K562 (cell line): ENCODE data around the gene NCOA1. TPM values are rescaled to one million over a fixed set of nuclear protein-coding genes. Genes with fewer than 3 reads are reported as not detected.

Experiments
- ATAC-seq: fragments of 200-7000 bp; cut with Tn5 transposase; 3 replicates; pipeline ENCODE4 v1.9.1; 2020; ENCODE audit warnings: moderate library complexity
- BruUV-seq: library from RNA; stranded (reverse); fragments of 400-500 nt; replicated peaks from 2 replicates; lab custom pipeline; 2021; lab: Mats Ljungman, UMichigan
- CTCF ChIA-PET: fragments of 300-600 bp; formaldehyde crosslinking; extraction: SDS; loops from one replicate; lab custom pipeline; 2021; ENCODE audit warnings: low intra/inter-chr PET ratio; lab: Yijun Ruan, JAX
- POLR2A ChIA-PET: fragments of 300-600, 350-650 bp; sonication (Branson Sonifier 250); formaldehyde crosslinking; extraction: SDS; loops from one replicate; lab custom pipeline; 2021; ENCODE audit warnings: antibody characterized with exemption, inconsistent platforms; lab: Yijun Ruan, JAX
- DNase-seq, 4 experiments: peaks; one replicate each; pipeline versions ENCODE4 v3.0.0 to v3.0.0-alpha.2; 2011 to 2018; ENCODE audit warnings: low spot score in 3 of 4, mixed read lengths in 3 of 4; ENCODE audit errors: extremely low read depth in 1 of 4
- FAIRE-seq: peaks from 2 replicates; lab custom pipeline; 2011; peaks lifted over from hg19 to GRCh38; lab: Jason Lieb, UNC
- H2AFZ ChIP-seq: 2 replicates; pipeline ENCODE4 v1.6.0; 2011; ENCODE audit warnings: low read depth, low read length, control low read depth, inconsistent platforms
- H3K27ac ChIP-seq: fragments of 200-600 bp; 3 replicates; pipeline ENCODE4 v1.8.0; 2011; ENCODE audit warnings: low read depth, mild to moderate bottlenecking, control low read depth, inconsistent platforms, low read length, moderate library complexity, mixed read lengths; ENCODE audit errors: extremely low read depth
- H3K27me3 ChIP-seq, 2 experiments: fragments of 300-600 bp in 1 of 2; 2 replicates in 1 of 2; 3 replicates in 1 of 2; pipeline versions ENCODE4 v1.6.0 to v1.8.0; 2011; ENCODE audit warnings: inconsistent platforms in 2 of 2, low read length in 2 of 2, mild to moderate bottlenecking in 1 of 2, mixed read lengths in 1 of 2, moderate library complexity in 1 of 2; ENCODE audit not compliant: control insufficient read depth in 2 of 2, insufficient read depth in 2 of 2
- H3K36me3 ChIP-seq: fragments of 300-600 bp; 3 replicates; pipeline ENCODE4 v1.8.0; 2011; ENCODE audit warnings: mild to moderate bottlenecking, low read length, inconsistent platforms; ENCODE audit not compliant: control insufficient read depth, insufficient read depth
- H3K4me1 ChIP-seq, 2 experiments: fragments of 200-600 bp in 1 of 2; replicated peaks in 1 of 2; 2 replicates in 1 of 2; 3 replicates in 1 of 2; pipeline versions ENCODE4 v1.5.1 to v1.8.0; 2011; ENCODE audit warnings: inconsistent platforms in 2 of 2, low read length in 2 of 2, mild to moderate bottlenecking in 1 of 2, mixed read lengths in 1 of 2, moderate library complexity in 1 of 2; ENCODE audit not compliant: control insufficient read depth in 2 of 2, insufficient read depth in 2 of 2
- H3K4me2 ChIP-seq: 2 replicates; pipeline ENCODE4 v1.6.1; 2011; ENCODE audit warnings: low read length, control low read depth, inconsistent platforms, mixed read lengths; ENCODE audit not compliant: insufficient read depth
- H3K4me3 ChIP-seq: fragments of 200-600 bp; sonication (generic), shearing (Covaris generic); 2 replicates; pipeline ENCODE4 v1.5.1; 2016; ENCODE audit warnings: control low read depth, inconsistent platforms
- H3K79me2 ChIP-seq: fragments of 200-600 bp; 3 replicates; pipeline ENCODE4 v1.8.0; 2011; ENCODE audit warnings: low read length, inconsistent platforms; ENCODE audit not compliant: control insufficient read depth, insufficient read depth
- H3K9ac ChIP-seq, 2 experiments: 2 replicates each; pipeline versions ENCODE4 v1.6.0 to v1.6.1; 2011; ENCODE audit warnings: low read depth in 2 of 2, low read length in 2 of 2, control low read depth in 1 of 2, inconsistent platforms in 1 of 2, mild to moderate bottlenecking in 1 of 2, mixed read lengths in 1 of 2; ENCODE audit not compliant: insufficient read depth in 1 of 2
- H3K9me1 ChIP-seq: one replicate; pipeline ENCODE4 v1.6.0; 2011; ENCODE audit warnings: inconsistent platforms, mild to moderate bottlenecking, low read length, moderate library complexity; ENCODE audit not compliant: control insufficient read depth, insufficient read depth
- H3K9me3 ChIP-seq: replicated peaks from 2 replicates; pipeline ENCODE4 v1.5.1; 2011; ENCODE audit warnings: low read depth, low read length, inconsistent platforms; ENCODE audit not compliant: control insufficient read depth, insufficient read depth
- H4K20me1 ChIP-seq: replicated peaks from 2 replicates; pipeline ENCODE4 v1.6.1; 2011; ENCODE audit warnings: low read length, inconsistent platforms, mixed read lengths; ENCODE audit not compliant: control insufficient read depth, insufficient read depth
- AFF1 ChIP-seq, 2 experiments: fragments of 450-650 bp; IDR thresholded peaks; 2 replicates each; pipeline ENCODE4 v1.6.1; 2018; ENCODE audit warnings: mild to moderate bottlenecking in 2 of 2, low read depth in 1 of 2; ENCODE audit not compliant: partially characterized antibody in 2 of 2
- BCL6 ChIP-seq: fragments of 250-450 bp; sonication (Bioruptor Pico); IDR thresholded peaks from 2 replicates; pipeline ENCODE4 v1.4.0; 2020
- DEAF1 ChIP-seq: fragments of 450-650 bp; formaldehyde crosslinking; IDR thresholded peaks from 2 replicates; pipeline ENCODE4 v1.4.0; 2020; ENCODE audit warnings: mild to moderate bottlenecking, moderate library complexity
- DNMT1 ChIP-seq: fragments of 450-650 bp; IDR thresholded peaks from 2 replicates; pipeline ENCODE4 v1.6.1; 2016; ENCODE audit warnings: antibody characterized with exemption, mild to moderate bottlenecking
- IFI16 ChIP-seq: fragments of 250-450 bp; sonication (Bioruptor Pico); IDR thresholded peaks from 2 replicates; pipeline ENCODE4 v2.1.2; 2022; ENCODE audit warnings: mild to moderate bottlenecking, inconsistent platforms
- IRF1 ChIP-seq: sonication (generic); formaldehyde crosslinking; IDR thresholded peaks from 2 replicates; pipeline ENCODE4 v1.8.0; 2022; ENCODE audit warnings: missing genetic modification reagents, mild to moderate bottlenecking, borderline replicate concordance
- JUN ChIP-seq, 2 experiments: sonication (generic) in 1 of 2; formaldehyde crosslinking in 1 of 2; IDR thresholded peaks; 2 replicates each; pipeline versions ENCODE4 v1.6.1 to v1.8.0; 2012 to 2022; ENCODE audit warnings: borderline replicate concordance in 2 of 2, mild to moderate bottlenecking in 2 of 2, improper control_type of control experiment in 1 of 2, low read depth in 1 of 2, low read length in 1 of 2, missing genetic modification reagents in 1 of 2
- MCM5 ChIP-seq: fragments of 450-650 bp; IDR thresholded peaks from 2 replicates; pipeline ENCODE4 v1.6.1; 2016; ENCODE audit warnings: low read depth
- MEF2D ChIP-seq: conservative IDR thresholded peaks from 2 replicates; pipeline ENCODE4 v1.6.1; 2016; ENCODE audit warnings: low read depth, missing genetic modification characterization, missing compliant biosample characterization
- RFX5 ChIP-seq: IDR thresholded peaks from 2 replicates; pipeline ENCODE4 v1.6.1; 2011; ENCODE audit warnings: low read depth, mild to moderate bottlenecking, improper control_type of control experiment, low read length
- SAP30 ChIP-seq: fragments of 200-600 bp; sonication (generic); IDR thresholded peaks from 2 replicates; pipeline ENCODE4 v1.6.1; 2012; ENCODE audit warnings: borderline replicate concordance, low read depth, mild to moderate bottlenecking, moderate library complexity, low read length, control low read depth, inconsistent platforms; ENCODE audit not compliant: insufficient read depth, poor library complexity, severe bottlenecking
- SIN3A ChIP-seq, 2 experiments: fragments of 150-350 bp in 1 of 2; IDR thresholded peaks; 2 replicates each; pipeline ENCODE4 v1.6.1; 2011 to 2016; ENCODE audit warnings: borderline replicate concordance in 2 of 2, low read depth in 2 of 2, low read length in 2 of 2, mild to moderate bottlenecking in 2 of 2, moderate library complexity in 2 of 2; ENCODE audit not compliant: control insufficient read depth in 1 of 2
- SNIP1 ChIP-seq: fragments of 450-650 bp; IDR thresholded peaks from 2 replicates; pipeline ENCODE4 v1.7.1; 2017; ENCODE audit warnings: low read depth, mild to moderate bottlenecking
- TRIM24 ChIP-seq, 2 experiments: fragments of 450-650 bp; IDR thresholded peaks; 2 replicates each; pipeline ENCODE4 v1.6.1; 2016
- ZNF146 ChIP-seq: IDR thresholded peaks from one replicate; pipeline ENCODE4 v1.6.1; 2018; ENCODE audit warnings: missing compliant biosample characterization; ENCODE audit not compliant: unreplicated experiment
- ZNF253 ChIP-seq: fragments of 250-450 bp; sonication (Bioruptor Pico); conservative IDR thresholded peaks from 2 replicates; pipeline ENCODE4 v1.6.1; 2021; ENCODE audit warnings: mild to moderate bottlenecking
- WGBS: fragments of 100-300 bp; shearing (Covaris generic); methylation state at CpG from one replicate; pipeline ENCODE4 v1.1.6; 2016; ENCODE audit warnings: low coverage, mixed read lengths; ENCODE audit not compliant: insufficient coverage; ENCODE audit errors: missing lambda C conversion rate; 5-methylcytosine and 5-hydroxymethylcytosine counted together
- in situ Hi-C: fragments of 300-500 bp; cut with MboI; formaldehyde crosslinking; loops from 4 replicates; pipeline ENCODE4 v1.15.0; 2018; ENCODE audit warnings: inconsistent platforms, mixed read lengths
- intact Hi-C: fragments of 100-400 bp; cut with micrococcal nuclease; formaldehyde crosslinking; loops from 2 replicates; pipeline ENCODE4 v1.14.2; 2022
- polyA plus RNA-seq, 8 experiments: library from polyadenylated mRNA; depleted of rRNA in 4 of 8; stranded (reverse) in 5 of 8; unstranded in 3 of 8; fragments of >200 nt; fragmentation: Nextera tagmentation in 2 of 8; fragmentation: Illumina TruSeq in 1 of 8; extraction: Ambion mirVana in 2 of 8; extraction: Trizol in 1 of 8; gene quantifications; 2 replicates each; pipeline versions ENCODE4 v1.2.1 to v1.2.3, GENCODE V29; 2011 to 2014; ENCODE audit warnings: inconsistent platforms in 1 of 8, missing spikeins in 1 of 8
- total RNA-seq, 7 experiments: library from RNA; depleted of rRNA in 6 of 7; stranded (reverse); fragments of >200 nt in 6 of 7; fragmentation: Illumina TruSeq in 2 of 7; extraction: Trizol in 2 of 7; gene quantifications; 2 replicates each; pipeline versions ENCODE4 v1.2.1 to v1.2.3, GENCODE V29; 2011 to 2021; ENCODE audit warnings: low replicate concordance in 1 of 7

Gene NCOA1
- total and polyA plus RNA-seq, 9 of the 15 experiments (the other 6 are each of a cell fraction or from before 2014, with no cell fraction given), result 4.9 to 25.7 (median 17.0) TPM

GRCh38 chr2:24712296-24712695, 221.2 kb downstream of the NCOA1 start:
- CTCF ChIA-PET, result no interaction called here
- Histone ChIP-seq H4K20me1 (no peaks in the 10 kb centered on the region), H3K4me3 (no peak overlapping the region), H3K27me3 (no peaks in the 10 kb centered on the region), H3K9me1 (no peaks in the 10 kb centered on the region), H2AFZ (no peak overlapping the region), H3K79me2 (no peaks in the 10 kb centered on the region), H3K36me3 (peaks cover 35% of the 10 kb centered on the region), H3K27ac (no peak overlapping the region), H3K9me3 (no peaks in the 10 kb centered on the region), H3K4me2 (no peak overlapping the region), H3K4me1 (no peaks in the 10 kb centered on the region), H3K9ac (no peak overlapping the region)
- FAIRE-seq (no peak), DNase-seq (no peak), ATAC-seq (no peak)
- 100% methylated on average over 1 of the region's 1 CpG for WGBS
- in situ Hi-C loops, result no loop called here
- BruUV-seq, result no TSS peak
- intact Hi-C loops, result no loop called here
- TF ChIP-seq MEF2D (tag) (no peak), BCL6 (CRISPR knock-in tag) (no peak), IRF1 (CRISPR knock-in tag) (no peak), ZNF253 (no peak), DEAF1 (CRISPR knock-in tag) (no peak), SIN3A (IDR thresholded peaks at IDR 0.05; ENCODE audit: borderline replicate concordance in 2 of 2, control insufficient read depth in 1 of 2, low read depth in 2 of 2, low read length in 2 of 2) (no peak), TRIM24 (IDR thresholded peaks at IDR 0.05) (no peak), IFI16 (no peak), ZNF146 (CRISPR knock-in tag) (no peak), DNMT1 (no peak), AFF1 (IDR thresholded peaks at IDR 0.05; ENCODE audit: low read depth in 1 of 2, partially characterized antibody in 2 of 2) (no peak), MCM5 (no peak), JUN (IDR thresholded peaks at IDR 0.05; ENCODE audit: borderline replicate concordance, low read depth, low read length) (no peak), JUN (CRISPR knock-in tag; IDR thresholded peaks at IDR 0.05; ENCODE audit: borderline replicate concordance) (no peak), RFX5 (no peak), SAP30 (no peak), SNIP1 (no peak)
- POLR2A ChIA-PET, result no interaction called here
